Fibroblast of pulmonary artery (primary cell): ENCODE results near the gene DMKN.

ENCODE experiments used
- DNase-seq: peaks from one replicate; pipeline ENCODE4 v3.0.0-alpha.2; 2010; ENCODE audit warnings: low read depth
- H3K4me3 ChIP-seq: replicated peaks from 2 replicates; pipeline ENCODE4 v1.5.1; 2011; ENCODE audit warnings: low read depth, mild to moderate bottlenecking, control low read depth, low read length, moderate library complexity
- TF ChIP-seq, protein P1 (sequence below): IDR thresholded peaks from 2 replicates; pipeline ENCODE4 v1.5.1; 2011; ENCODE audit warnings: mild to moderate bottlenecking, control low read depth, low read length, inconsistent platforms; ENCODE audit errors: missing control alignments

The DMKN gene

GRCh38 chr19:35533201-35533821 is 19.9 kb upstream of the DMKN start, which contains the start of gene GAPDHS:
GAPDHS (plus strand) TSS chr19:35533456; CDS start chr19:35533528, 72 bp downstream.
- no peak within 1 kb of the TSS for H3K4me3 ChIP-seq
- DNase-seq, result no peak
- TF ChIP-seq, protein P1, sequence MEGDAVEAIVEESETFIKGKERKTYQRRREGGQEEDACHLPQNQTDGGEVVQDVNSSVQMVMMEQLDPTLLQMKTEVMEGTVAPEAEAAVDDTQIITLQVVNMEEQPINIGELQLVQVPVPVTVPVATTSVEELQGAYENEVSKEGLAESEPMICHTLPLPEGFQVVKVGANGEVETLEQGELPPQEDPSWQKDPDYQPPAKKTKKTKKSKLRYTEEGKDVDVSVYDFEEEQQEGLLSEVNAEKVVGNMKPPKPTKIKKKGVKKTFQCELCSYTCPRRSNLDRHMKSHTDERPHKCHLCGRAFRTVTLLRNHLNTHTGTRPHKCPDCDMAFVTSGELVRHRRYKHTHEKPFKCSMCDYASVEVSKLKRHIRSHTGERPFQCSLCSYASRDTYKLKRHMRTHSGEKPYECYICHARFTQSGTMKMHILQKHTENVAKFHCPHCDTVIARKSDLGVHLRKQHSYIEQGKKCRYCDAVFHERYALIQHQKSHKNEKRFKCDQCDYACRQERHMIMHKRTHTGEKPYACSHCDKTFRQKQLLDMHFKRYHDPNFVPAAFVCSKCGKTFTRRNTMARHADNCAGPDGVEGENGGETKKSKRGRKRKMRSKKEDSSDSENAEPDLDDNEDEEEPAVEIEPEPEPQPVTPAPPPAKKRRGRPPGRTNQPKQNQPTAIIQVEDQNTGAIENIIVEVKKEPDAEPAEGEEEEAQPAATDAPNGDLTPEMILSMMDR, result no peak

DNA sequence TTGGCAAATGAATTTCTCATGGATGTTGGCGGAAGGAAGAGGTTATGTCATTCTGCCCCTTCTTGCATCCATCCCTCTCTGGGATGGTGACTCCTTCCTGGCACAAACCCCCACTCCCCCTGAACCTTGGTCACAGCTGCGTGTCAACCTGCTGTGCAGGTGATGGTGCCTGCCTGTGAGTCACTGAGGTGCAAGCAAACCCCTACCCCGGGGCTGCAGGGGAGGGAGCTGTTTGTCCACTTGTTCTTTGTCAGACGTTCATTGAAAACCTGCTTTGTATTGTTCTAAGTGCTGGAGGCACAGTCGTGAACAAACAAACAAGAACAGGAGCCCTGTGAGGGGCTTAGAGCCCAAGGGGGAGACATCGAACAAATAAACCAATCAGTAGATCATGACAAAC is 17.8 kb upstream of the DMKN start:
- H3K4me3 ChIP-seq, result no peak overlapping the region
- no peak for DNase-seq
- TF ChIP-seq, protein P1, result no peak

GRCh38 chr19:35529241-35530218 is 16.1 kb upstream of the DMKN start:
- DNase-seq, result no peak
- TF ChIP-seq, protein P1, result no peak
- H3K4me3 ChIP-seq, result no peak overlapping the region

DNA sequence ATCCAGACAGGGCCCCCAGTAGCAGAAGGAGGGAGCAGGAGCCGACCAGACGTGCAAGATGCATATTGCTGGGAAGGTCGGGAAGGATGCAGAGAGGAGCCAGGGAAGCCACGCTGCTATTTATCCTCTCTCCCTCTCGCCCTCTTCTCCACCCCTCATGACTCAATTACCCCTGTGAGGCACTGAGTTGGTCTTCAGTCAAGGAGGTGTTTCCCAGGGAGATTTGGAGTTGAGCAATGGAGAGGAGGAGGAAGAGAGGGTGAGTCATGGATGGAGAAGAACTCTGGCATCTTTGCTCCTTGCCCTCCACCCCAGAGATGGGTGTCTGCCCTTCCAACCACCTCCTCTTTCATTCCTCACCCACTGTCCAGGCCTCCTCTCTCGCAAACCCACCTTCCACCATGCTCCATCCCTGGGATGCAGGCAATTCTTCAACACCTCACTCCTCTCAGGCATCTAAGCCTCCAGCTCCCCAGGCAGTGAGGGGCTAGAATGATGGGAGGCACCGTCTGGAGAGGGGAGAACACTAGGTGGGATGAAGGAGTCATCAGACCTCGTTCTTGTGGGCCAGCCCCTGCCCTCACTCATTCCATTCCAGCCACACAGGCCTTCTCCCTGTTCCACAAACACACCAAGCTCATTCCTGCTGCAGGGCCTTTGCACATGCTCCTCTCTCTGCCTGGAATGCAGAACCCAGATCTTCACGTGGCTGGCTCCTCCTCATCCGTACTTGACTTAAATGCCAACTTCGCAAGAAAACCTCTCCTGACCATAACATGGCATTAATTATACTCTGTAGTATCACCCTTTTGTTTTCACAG is 15.0 kb upstream of the DMKN start, which contains the start of gene SBSN:
TSS of gene SBSN (minus strand) at position 94 of the 821 bp plus-strand sequence. CDS start at position 64, 30 bp downstream.
- H3K4me3 ChIP-seq, result no peak within 1 kb of the TSS
- DNase-seq, result peak; percentile 68
- TF ChIP-seq, protein P1, result no peak

GRCh38 chr19:35525873-35526272 is 12.4 kb upstream of the DMKN start:
- TF ChIP-seq, protein P1, result no peak
- DNase-seq, result no peak
- H3K4me3 ChIP-seq, result no peak overlapping the region

DNA sequence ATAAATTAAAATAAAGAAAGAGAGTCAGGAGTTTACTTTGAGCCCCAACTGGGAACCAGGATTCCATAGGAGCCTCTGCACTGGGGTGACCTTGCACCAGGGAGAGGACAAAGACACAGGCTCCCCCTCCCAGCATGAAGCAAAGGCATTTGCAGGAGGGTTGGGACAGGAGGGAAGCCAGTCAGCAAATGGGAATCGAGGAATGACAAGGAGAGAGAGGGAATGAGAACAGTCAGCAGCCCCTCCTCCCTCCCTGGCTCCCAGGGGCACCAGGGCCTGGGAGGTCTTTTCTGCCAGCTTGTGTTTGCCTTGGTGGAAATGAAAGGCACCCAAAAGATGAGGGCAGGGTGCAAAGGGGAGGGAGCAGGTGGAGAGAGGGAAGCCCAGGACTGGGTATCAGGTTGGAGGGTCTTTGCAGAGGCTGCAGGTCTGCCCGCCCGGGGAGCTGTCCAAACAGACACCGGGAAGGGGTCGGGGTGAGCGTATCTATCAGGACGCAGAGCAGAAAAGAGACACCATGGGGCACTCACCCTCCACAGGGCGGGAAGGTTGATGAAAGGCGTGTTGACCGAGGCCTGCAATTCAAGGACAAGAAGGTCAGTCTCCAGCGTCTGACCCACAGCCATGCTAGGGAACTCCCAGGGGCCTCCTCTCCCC is 10.9 kb upstream of the DMKN start:
- no peak overlapping the region for H3K4me3 ChIP-seq
- DNase-seq, result no peak
- TF ChIP-seq, protein P1, result no peak
